CD14-positive monocyte (primary cell): ENCODE data around the gene CCDC117. TPM values are rescaled to one million over a fixed set of nuclear protein-coding genes. Genes with fewer than 3 reads are reported as not detected.

ENCODE experiments used
- DNase-seq, 3 donors: peaks; one replicate each; pipeline ENCODE4 v3.0.0-alpha.2; 2011 to 2022
- H2AFZ ChIP-seq: 2 replicates; pipeline ENCODE4 v1.6.0; 2012; ENCODE audit warnings: mild to moderate bottlenecking, low read depth, low read length, inconsistent platforms; ENCODE audit not compliant: insufficient read depth, poor library complexity, severe bottlenecking
- H3K27ac ChIP-seq, 2 donors: 1 replicate in 1 of 2; 2 replicates in 1 of 2; pipeline ENCODE4 v1.5.1; 2012 to 2013; ENCODE audit warnings: low read length in 2 of 2, control low read depth in 1 of 2, inconsistent platforms in 1 of 2, low read depth in 1 of 2, mild to moderate bottlenecking in 1 of 2
- H3K27me3 ChIP-seq, 2 donors: one replicate each; pipeline versions ENCODE4 v1.6.0 to v1.6.1; 2011 to 2013; ENCODE audit warnings: low read length in 2 of 2; ENCODE audit not compliant: control insufficient read depth in 2 of 2, insufficient read depth in 2 of 2
- H3K36me3 ChIP-seq, 2 donors: replicated peaks in 1 of 2; 1 replicate in 1 of 2; 2 replicates in 1 of 2; pipeline versions ENCODE4 v1.5.1 to v1.6.1; 2012 to 2013; ENCODE audit warnings: low read length in 2 of 2, control low read depth in 1 of 2, inconsistent platforms in 1 of 2, mild to moderate bottlenecking in 1 of 2; ENCODE audit not compliant: insufficient read depth in 2 of 2, control insufficient read depth in 1 of 2
- H3K4me1 ChIP-seq, 2 donors: 1 replicate in 1 of 2; 2 replicates in 1 of 2; pipeline versions ENCODE4 v1.5.1 to v1.6.1; 2012 to 2013; ENCODE audit warnings: low read length in 2 of 2, control low read depth in 1 of 2, inconsistent platforms in 1 of 2, mild to moderate bottlenecking in 1 of 2, moderate library complexity in 1 of 2; ENCODE audit not compliant: insufficient read depth in 2 of 2, control insufficient read depth in 1 of 2
- H3K4me2 ChIP-seq: replicated peaks from 2 replicates; pipeline ENCODE3; 2012; ENCODE audit warnings: low read length, moderate library complexity, mild to moderate bottlenecking; ENCODE audit not compliant: poor library complexity, severe bottlenecking; ENCODE audit errors: extremely low read depth
- H3K4me3 ChIP-seq, 3 experiments: fragments of 200-600 bp in 1 of 3; sonication (generic) in 1 of 3; replicated peaks in 1 of 3; 1 replicate in 2 of 3; 2 replicates in 1 of 3; pipeline ENCODE4 v1.5.1; 2011 to 2013; ENCODE audit warnings: low read length in 3 of 3, mild to moderate bottlenecking in 3 of 3, control low read depth in 2 of 3, low read depth in 2 of 3, inconsistent platforms in 1 of 3, moderate library complexity in 1 of 3
- H3K79me2 ChIP-seq: 2 replicates; pipeline ENCODE4 v1.6.0; 2012; ENCODE audit warnings: mild to moderate bottlenecking, control low read depth, inconsistent platforms, low read length, moderate library complexity; ENCODE audit not compliant: insufficient read depth
- H3K9ac ChIP-seq: 2 replicates; pipeline ENCODE4 v1.6.0; 2017; ENCODE audit warnings: low read length, mild to moderate bottlenecking; ENCODE audit not compliant: insufficient read depth, poor library complexity, severe bottlenecking
- H3K9me3 ChIP-seq, 2 donors: replicated peaks in 1 of 2; 1 replicate in 1 of 2; 2 replicates in 1 of 2; pipeline versions ENCODE4 v1.5.1 to v1.6.1; 2012 to 2013; ENCODE audit warnings: low read length in 2 of 2, control low read depth in 1 of 2; ENCODE audit not compliant: control insufficient read depth in 1 of 2, insufficient read depth in 1 of 2
- H4K20me1 ChIP-seq: 2 replicates; pipeline ENCODE4 v1.6.0; 2012; ENCODE audit warnings: mild to moderate bottlenecking, low read length, control low read depth, moderate library complexity; ENCODE audit not compliant: insufficient read depth
- H3K27ac Mint-ChIP-seq, 7 donors: one replicate each; pipeline ENCODE4 v1.8.0; 2020; ENCODE audit warnings: mild to moderate bottlenecking in 7 of 7, mixed read lengths in 7 of 7, moderate library complexity in 6 of 7, inconsistent platforms in 2 of 7
- H3K27me3 Mint-ChIP-seq, 3 donors: one replicate each; pipeline ENCODE4 v1.8.0; 2021 to 2022; ENCODE audit warnings: low read depth in 3 of 3, mild to moderate bottlenecking in 3 of 3, mixed read lengths in 3 of 3, moderate library complexity in 3 of 3, inconsistent platforms in 1 of 3
- H3K36me3 Mint-ChIP-seq, 2 donors: one replicate each; pipeline ENCODE4 v1.8.0; 2020; ENCODE audit warnings: mixed read lengths in 2 of 2, inconsistent platforms in 1 of 2, mild to moderate bottlenecking in 1 of 2
- H3K4me1 Mint-ChIP-seq: one replicate; pipeline ENCODE4 v1.8.0; 2020; ENCODE audit warnings: mild to moderate bottlenecking, mixed read lengths
- H3K4me3 Mint-ChIP-seq, 2 donors: one replicate each; pipeline ENCODE4 v1.8.0; 2020; ENCODE audit warnings: mild to moderate bottlenecking in 2 of 2, mixed read lengths in 2 of 2, moderate library complexity in 1 of 2
- H3K9me3 Mint-ChIP-seq, 7 donors: one replicate each; pipeline ENCODE4 v1.8.0; 2020 to 2022; ENCODE audit warnings: mixed read lengths in 7 of 7, mild to moderate bottlenecking in 6 of 7, moderate library complexity in 6 of 7, inconsistent platforms in 2 of 7
- WGBS: methylation state at CpG from one replicate; pipeline ENCODE4 v1.1.5; 2013; ENCODE audit warnings: missing lambda C conversion rate; ENCODE audit not compliant: insufficient coverage; 5-methylcytosine and 5-hydroxymethylcytosine counted together
- intact Hi-C, 2 donors: fragments of 100-400 bp; cut with micrococcal nuclease; formaldehyde crosslinking; loops; one replicate each; pipeline versions ENCODE4 v1.15.0 to v1.15.1; 2023
- polyA plus RNA-seq, 3 donors: library from polyadenylated mRNA; depleted of rRNA in 1 of 3; unstranded in 2 of 3; stranded (reverse) in 1 of 3; fragments of 300-500 nt in 2 of 3; fragments of >200 nt in 1 of 3; fragmentation: Illumina TruSeq in 2 of 3; gene quantifications; 1 replicate in 2 of 3; 2 replicates in 1 of 3; pipeline ENCODE4 v1.2.3, GENCODE V29; 2012 to 2021
- TF ChIP-seq, protein P1 (sequence below): fragments of 200-600 bp; IDR thresholded peaks from one replicate; pipeline ENCODE4 v1.8.0; 2022; ENCODE audit warnings: antibody characterized with exemption, mild to moderate bottlenecking

Gene CCDC117
- polyA plus RNA-seq, 3 donors: 6.8 to 12.6 (median 10.3) TPM

DNA sequence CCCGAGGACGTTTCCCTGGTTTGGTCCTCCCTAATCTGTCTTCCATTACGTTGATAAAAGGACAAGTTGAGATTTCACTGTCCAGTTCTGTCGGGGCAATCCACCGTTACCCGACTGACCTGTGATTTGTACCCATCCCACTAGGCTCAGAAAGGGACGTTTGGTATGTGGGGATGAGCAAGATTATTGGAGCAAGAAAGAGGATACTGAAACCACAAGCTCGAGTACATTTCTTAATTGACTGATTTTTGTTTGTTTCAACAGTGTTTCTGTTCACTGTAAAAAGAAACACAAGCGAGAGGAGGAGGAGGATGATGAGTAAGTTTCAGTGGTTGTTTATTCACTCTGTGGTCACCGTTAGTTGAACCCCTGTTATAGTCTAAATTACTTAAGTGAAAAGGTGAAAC lies 969 bp downstream of the CCDC117 start:
- Mint-ChIP-seq H3K4me3 (peak overlapping the region; percentile 87 to 93), H3K36me3 (peaks cover 20 to 36% of the 10 kb centered on the region in 2 donors), H3K27me3 (peaks cover 0 to 2% (median 1%) of the 10 kb centered on the region in 3 donors), H3K9me3 (peaks cover 0 to 10% (median 7%) of the 10 kb centered on the region in 7 donors), H3K4me1 (peaks cover 20% of the 10 kb centered on the region), H3K27ac (peak overlapping the region; percentile 78 to 97 (median 90))
- Histone ChIP-seq H2AFZ (peak overlapping the region; percentile 85), H3K27me3 (no peaks in the 10 kb centered on the region), H3K9ac (peak overlapping the region; percentile 96), H3K9me3 (peaks cover 5% of the 10 kb centered on the region in 2 donors), H3K4me2 (peak overlapping the region; percentile 86), H3K4me1 (peaks cover 17 to 19% of the 10 kb centered on the region in 2 donors), H3K79me2 (peaks cover 59% of the 10 kb centered on the region), H3K36me3 (peaks cover 9 to 34% of the 10 kb centered on the region in 2 donors), H3K27ac (peak overlapping the region; percentile 83 to 93), H3K4me3 (peak overlapping the region; percentile 85 to 95 (median 90)), H4K20me1 (peaks cover 48% of the 10 kb centered on the region)
- intact Hi-C loops: loop anchor here (2.0 to 10.0 kb wide), 3 partner anchors 27 to 51 kb away; partner anchors contain the start of genes HSCB (in 1 of the 2) and XBP1 (in 1 of the 2)
- TF ChIP-seq, protein P1, sequence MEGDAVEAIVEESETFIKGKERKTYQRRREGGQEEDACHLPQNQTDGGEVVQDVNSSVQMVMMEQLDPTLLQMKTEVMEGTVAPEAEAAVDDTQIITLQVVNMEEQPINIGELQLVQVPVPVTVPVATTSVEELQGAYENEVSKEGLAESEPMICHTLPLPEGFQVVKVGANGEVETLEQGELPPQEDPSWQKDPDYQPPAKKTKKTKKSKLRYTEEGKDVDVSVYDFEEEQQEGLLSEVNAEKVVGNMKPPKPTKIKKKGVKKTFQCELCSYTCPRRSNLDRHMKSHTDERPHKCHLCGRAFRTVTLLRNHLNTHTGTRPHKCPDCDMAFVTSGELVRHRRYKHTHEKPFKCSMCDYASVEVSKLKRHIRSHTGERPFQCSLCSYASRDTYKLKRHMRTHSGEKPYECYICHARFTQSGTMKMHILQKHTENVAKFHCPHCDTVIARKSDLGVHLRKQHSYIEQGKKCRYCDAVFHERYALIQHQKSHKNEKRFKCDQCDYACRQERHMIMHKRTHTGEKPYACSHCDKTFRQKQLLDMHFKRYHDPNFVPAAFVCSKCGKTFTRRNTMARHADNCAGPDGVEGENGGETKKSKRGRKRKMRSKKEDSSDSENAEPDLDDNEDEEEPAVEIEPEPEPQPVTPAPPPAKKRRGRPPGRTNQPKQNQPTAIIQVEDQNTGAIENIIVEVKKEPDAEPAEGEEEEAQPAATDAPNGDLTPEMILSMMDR: no peak
- WGBS: 0% methylated on average over 2 of the region's 10 CpGs
- DNase-seq: peak; percentile 18 to 46 (median 21)

DNA sequence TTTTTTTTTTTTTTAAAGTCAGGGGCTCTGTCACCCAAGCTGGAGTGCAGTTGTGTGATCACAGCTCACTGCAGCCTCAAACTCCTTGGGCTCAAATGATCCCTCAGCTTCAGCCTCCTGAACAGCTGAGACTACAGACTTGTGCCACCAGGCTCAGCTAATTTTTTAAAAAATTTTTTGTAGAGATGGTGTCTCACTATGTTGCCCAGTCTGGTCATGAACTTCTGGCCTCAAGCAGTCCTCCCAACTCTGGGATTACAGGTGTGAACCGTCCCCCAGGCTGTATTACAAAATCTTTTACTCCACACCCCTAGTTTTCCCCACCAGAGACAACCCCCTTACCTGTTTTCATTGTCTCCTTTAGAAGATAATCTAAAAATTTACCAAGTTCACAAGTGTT lies 1.9 kb downstream of the CCDC117 start:
- peaks cover 9 to 41% of the 10 kb centered on the region in 2 donors for H3K36me3 ChIP-seq
- peaks cover 0 to 4% (median under 1%) of the 10 kb centered on the region in 7 donors for H3K9me3 Mint-ChIP-seq
- DNase-seq: no peak
- H3K9ac ChIP-seq: no peak overlapping the region
- H2AFZ ChIP-seq: no peak overlapping the region
- intact Hi-C loops: loop anchor here in 1 of 2 donors (10.0 kb wide), 1 partner anchor 50 kb away; no protein-coding TSS in a partner anchor
- no peak overlapping the region for H3K4me2 ChIP-seq
- peaks cover 0 to 2% (median 1%) of the 10 kb centered on the region in 3 donors for H3K27me3 Mint-ChIP-seq
- H3K27ac ChIP-seq: peak overlapping the region in 1 of 2 donors; percentile 93
- peaks cover 17 to 19% of the 10 kb centered on the region in 2 donors for H3K4me1 ChIP-seq
- TF ChIP-seq, protein P1: no peak
- H3K36me3 Mint-ChIP-seq: peaks cover 20 to 39% of the 10 kb centered on the region in 2 donors
- H3K79me2 ChIP-seq: peaks cover 68% of the 10 kb centered on the region
- H3K4me3 Mint-ChIP-seq: peak overlapping the region in 1 of 2 donors; percentile 39
- WGBS: no CpG with 5 or more reads among the region's 1 CpG
- peaks cover under 1% of the 10 kb centered on the region in 2 donors for H3K9me3 ChIP-seq
- peak overlapping the region in 6 of 7 donors; percentile 4 to 78 (median 42) for H3K27ac Mint-ChIP-seq
- peaks cover 57% of the 10 kb centered on the region for H4K20me1 ChIP-seq
- H3K27me3 ChIP-seq: no peaks in the 10 kb centered on the region
- H3K4me3 ChIP-seq: peak overlapping the region in 1 of 3 experiments; percentile 90
- peaks cover 20% of the 10 kb centered on the region for H3K4me1 Mint-ChIP-seq
